Ovary (tissue), 9 donors: ENCODE data around the gene GSK3A. TPM values are rescaled to one million over a fixed set of nuclear protein-coding genes. Genes with fewer than 3 reads are reported as not detected.

Experiments used
- DNase-seq, 5 donors: peaks; one replicate each; pipeline ENCODE4 v3.0.0-alpha.2; 2019 to 2020
- H3K27ac ChIP-seq, 2 donors: fragments of 200-600 bp; one replicate each; pipeline versions ENCODE4 v1.5.1 to v1.8.0; 2019 to 2022
- H3K27me3 ChIP-seq: fragments of 200-600 bp; one replicate; pipeline ENCODE4 v1.8.0; 2022
- H3K36me3 ChIP-seq: fragments of 200-600 bp; sonication (generic); one replicate; pipeline ENCODE4 v1.5.1; 2019
- H3K4me1 ChIP-seq: one replicate; pipeline ENCODE4 v1.8.1; 2013; ENCODE audit warnings: mild to moderate bottlenecking, moderate library complexity; ENCODE audit not compliant: insufficient read depth
- H3K4me3 ChIP-seq: fragments of 200-600 bp; sonication (generic); one replicate; pipeline ENCODE4 v1.5.1; 2017
- H3K9me3 ChIP-seq, 2 donors: fragments of 200-600 bp in 1 of 2; sonication (generic) in 1 of 2; one replicate each; pipeline versions ENCODE4 v1.5.1 to v1.8.1; 2013 to 2019; ENCODE audit warnings: mild to moderate bottlenecking in 1 of 2, moderate library complexity in 1 of 2
- CTCF ChIP-seq, 3 donors: fragments of 450-650 bp in 2 of 3; fragments of 200-600 bp in 1 of 3; IDR thresholded peaks; one replicate each; pipeline versions ENCODE4 v1.5.1 to v1.8.0; 2016 to 2022; ENCODE audit warnings: antibody characterized with exemption in 3 of 3, mild to moderate bottlenecking in 1 of 3
- EP300 ChIP-seq: sonication (generic); formaldehyde crosslinking; IDR thresholded peaks from one replicate; pipeline ENCODE4 v1.6.1; 2017; ENCODE audit warnings: antibody characterized with exemption
- POLR2A ChIP-seq: fragments of 450-650 bp; IDR thresholded peaks from one replicate; pipeline ENCODE4 v1.6.1; 2017; ENCODE audit warnings: antibody characterized with exemption, mild to moderate bottlenecking, moderate library complexity
- WGBS, 3 donors: extraction: QIAGEN DNeasy Blood & Tissue Kit in 1 of 3; methylation state at CpG; one replicate each; pipeline versions ENCODE4 v1.1.5 to v1.1.7; 2013 to 2017; 5-methylcytosine and 5-hydroxymethylcytosine counted together
- intact Hi-C, 4 donors: fragments of 100-400 bp; cut with DNase I; formaldehyde crosslinking; loops; one replicate each; pipeline versions ENCODE4 v1.11.0 to v1.15.1; 2022 to 2023
- polyA plus RNA-seq, 2 donors: library from polyadenylated mRNA; stranded (reverse); fragments of 200-250 nt in 1 of 2; fragments of 350-450 nt in 1 of 2; fragmentation: Illumina TruSeq in 1 of 2; extraction: RNeasy Lipid Tissue Mini Kit (QIAGEN cat#74804) in 1 of 2; gene quantifications; one replicate each; pipeline ENCODE4 v1.2.3, GENCODE V29; 2013 to 2014
- total RNA-seq, 7 donors: library from RNA; depleted of rRNA in 2 of 7; stranded (reverse); fragments of >200 nt in 2 of 7; fragmentation: NEBNext Ultra II Directional in 3 of 7; extraction: Animal tissue kit (Norgen Biotek cat#: 25700) in 3 of 7; gene quantifications; one replicate each; pipeline versions ENCODE4 v1.1.0 to v1.2.4, GENCODE V29; 2016 to 2023
- donor health status: DM: no; HTN: no; CAD: no; lungs with moderate emphysema.
- donor health status: DM: no; HTN: no; CAD: no.
- donor health status: Bipolar disorder and iron deficiency.
- donor health status: DM: yes; HTN: yes; CAD: no.
- donor health status: DM: no; HTN: no; CAD: no.
- donor health status: DM: yes; HTN: yes; CAD: no.

Gene GSK3A
- total and polyA plus RNA-seq, 9 donors, result 16.0 to 40.9 (median 34.9) TPM

GRCh38 chr19:42217520-42218437 lies 24.6 kb downstream of the GSK3A start, which contains the start of gene DEDD2:
DEDD2 (minus strand) TSS chr19:42217677; CDS start chr19:42217007, 670 bp downstream.
- Histone ChIP-seq H3K9me3 (no peaks in the 10 kb centered on the region), H3K27me3 (no peaks in the 10 kb centered on the region), H3K36me3 (no peaks in the 10 kb centered on the region), H3K27ac (peak within 1 kb of the TSS; percentile 84 to 93), H3K4me3 (peak within 1 kb of the TSS; percentile 93), H3K4me1 (peaks cover 6% of the 10 kb centered on the region)
- peak; percentile 97 to 99 (median 98) for DNase-seq
- WGBS, 3 donors, result 13 to 15% (median 13%) methylated on average over 54 to 57 of the region's 57 CpGs
- TF ChIP-seq POLR2A, result peak; percentile 56
- no peak for TF ChIP-seq CTCF (IDR thresholded peaks at IDR 0.05)
- TF ChIP-seq EP300, result no peak
- intact Hi-C loops, result no loop called here

- no peaks in the 10 kb centered on the region for H3K36me3 ChIP-seq
- H3K27me3 ChIP-seq, result no peaks in the 10 kb centered on the region
- no peak for TF ChIP-seq POLR2A
- no peak for TF ChIP-seq CTCF (IDR thresholded peaks at IDR 0.05)
- no peak for TF ChIP-seq EP300
- no peaks in the 10 kb centered on the region for H3K9me3 ChIP-seq
- intact Hi-C loops, result no loop called here
- WGBS, 3 donors, result 1 to 2% (median 1%) methylated on average over 28 to 79 of the region's 79 CpGs
- peak overlapping the region; percentile 93 for H3K4me3 ChIP-seq
- H3K27ac ChIP-seq, result peak overlapping the region; percentile 84 to 93
- peaks cover 6% of the 10 kb centered on the region for H3K4me1 ChIP-seq
- DNase-seq, result peak; percentile 61 to 76 (median 69)
Measured at GRCh38 chr19:42216653-42217519, 25.5 kb downstream of the GSK3A start.

- Histone ChIP-seq H3K9me3 (no peaks in the 10 kb centered on the region), H3K27ac (no peak overlapping the region), H3K4me1 (peaks cover 3% of the 10 kb centered on the region), H3K4me3 (no peak overlapping the region), H3K36me3 (no peaks in the 10 kb centered on the region), H3K27me3 (no peaks in the 10 kb centered on the region)
- WGBS, 3 donors, result 74 to 78% (median 74%) methylated on average over 11 of the region's 11 CpGs
- DNase-seq, result no peak
- intact Hi-C loops, result no loop called here
- no peak for TF ChIP-seq CTCF (IDR thresholded peaks at IDR 0.05)
- TF ChIP-seq POLR2A, result no peak
- no peak for TF ChIP-seq EP300
Measured at GRCh38 chr19:42214810-42215485, 27.5 kb downstream of the GSK3A start.

- no peak overlapping the region for H3K27ac ChIP-seq
- H3K9me3 ChIP-seq, result no peaks in the 10 kb centered on the region
- 81 to 100% (median 91%) methylated on average over 1 of the region's 1 CpG for WGBS, 3 donors
- no peak for TF ChIP-seq CTCF (IDR thresholded peaks at IDR 0.05)
- no peak for TF ChIP-seq EP300
- no peak for TF ChIP-seq POLR2A
- H3K4me1 ChIP-seq, result no peaks in the 10 kb centered on the region
- intact Hi-C loops, result no loop called here
- H3K4me3 ChIP-seq, result no peak overlapping the region
- DNase-seq, result no peak
- H3K27me3 ChIP-seq, result no peaks in the 10 kb centered on the region
- H3K36me3 ChIP-seq, result no peaks in the 10 kb centered on the region
Measured at GRCh38 chr19:42212886-42213285, 29.5 kb downstream of the GSK3A start.
